IPS-NIHi7 (cell line): ENCODE results near the gene ARHGAP12.

Experiments
- DNase-seq: peaks from one replicate; pipeline ENCODE4 v3.0.0; 2012; ENCODE audit warnings: mixed read lengths; ENCODE audit errors: extremely low spot score

ARHGAP12 gene

GRCh38 chr10:31876652-31877352 lies 51.8 kb downstream of the ARHGAP12 start:
- DNase-seq, result no peak

DNA sequence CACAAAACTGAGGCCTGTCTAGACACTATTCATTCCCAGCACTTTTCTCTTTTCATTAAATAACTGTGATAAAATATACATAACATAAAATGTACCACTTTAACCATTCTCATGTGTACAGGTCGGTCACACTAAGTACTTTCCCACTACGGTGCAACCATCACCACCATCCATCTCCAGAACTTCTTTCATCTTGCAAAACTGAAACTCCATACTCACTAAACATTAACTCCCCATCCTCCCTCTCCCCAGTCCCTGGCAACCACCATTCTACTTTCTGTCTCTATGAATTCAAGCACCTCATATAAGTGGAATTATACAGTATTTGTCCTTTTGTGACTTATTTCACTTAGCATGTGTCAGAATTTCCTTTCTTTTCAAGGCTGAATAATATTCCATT lies 53.0 kb downstream of the ARHGAP12 start:
- no peak for DNase-seq

GRCh38 chr10:31873724-31874123 lies 54.9 kb downstream of the ARHGAP12 start:
- DNase-seq, result no peak

GRCh38 chr10:31871266-31872065 lies 57.2 kb downstream of the ARHGAP12 start:
- no peak for DNase-seq

- DNase-seq, result no peak
These were observed 61.0 kb downstream of the ARHGAP12 start for GRCh38 chr10:31867646-31868045.

DNA sequence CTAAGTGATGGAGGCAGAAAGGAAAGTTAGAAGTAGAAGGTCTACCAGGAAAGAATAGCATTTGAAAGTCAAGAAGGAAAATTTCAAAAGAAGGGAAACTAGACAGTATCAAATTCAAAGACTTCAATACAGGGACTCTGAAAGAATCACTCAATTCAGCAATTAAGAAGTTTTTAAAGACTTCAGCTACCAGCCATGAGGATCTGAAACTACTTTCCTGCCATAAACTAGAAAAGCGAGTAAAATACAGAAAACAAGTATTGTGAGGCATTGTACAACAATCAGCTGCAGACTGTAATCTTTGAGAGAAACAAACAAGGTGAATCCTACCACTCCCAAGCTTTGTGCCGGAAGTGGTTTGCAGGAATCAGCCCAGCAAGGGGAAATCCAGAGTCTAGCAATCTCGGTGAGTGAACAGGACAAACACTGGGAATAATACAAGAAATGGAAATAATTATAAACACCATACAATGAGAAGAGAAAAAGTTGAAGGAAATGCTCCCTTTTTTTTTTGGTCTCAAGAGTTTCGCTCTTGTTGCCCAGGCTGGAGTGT lies 62.4 kb downstream of the ARHGAP12 start:
- no peak for DNase-seq

- peak; percentile 52 for DNase-seq
These were observed 63.7 kb downstream of the ARHGAP12 start for GRCh38 chr10:31864834-31865518.

- no peak for DNase-seq
These were observed 73.6 kb downstream of the ARHGAP12 start for GRCh38 chr10:31855033-31855432.

- DNase-seq, result no peak
These were observed 75.0 kb downstream of the ARHGAP12 start for GRCh38 chr10:31853629-31854028.

- no peak for DNase-seq
These were observed 77.4 kb downstream of the ARHGAP12 start for GRCh38 chr10:31851216-31851615.

DNA sequence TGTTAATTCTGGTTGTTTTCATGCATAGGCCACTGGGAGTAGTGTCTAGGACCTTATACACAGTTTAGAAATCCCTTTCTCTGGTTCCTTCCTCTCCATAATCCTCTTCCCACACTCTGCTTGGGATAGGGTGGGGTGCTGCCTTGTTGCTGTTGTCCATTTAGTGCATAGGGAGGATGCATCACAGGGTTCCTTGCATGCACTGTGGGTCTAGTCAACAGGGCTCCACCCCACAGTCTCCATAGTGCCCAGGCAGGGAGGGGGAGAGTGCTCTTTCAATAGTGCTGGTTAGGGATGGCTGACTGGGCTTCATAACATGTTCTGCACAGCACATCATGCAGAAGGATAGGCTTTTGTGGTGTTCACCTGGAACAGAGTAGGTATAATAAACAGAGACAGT lies 81.1 kb downstream of the ARHGAP12 start:
- no peak for DNase-seq

- no peak for DNase-seq
These were observed 89.9 kb downstream of the ARHGAP12 start for GRCh38 chr10:31838709-31839108.

DNA sequence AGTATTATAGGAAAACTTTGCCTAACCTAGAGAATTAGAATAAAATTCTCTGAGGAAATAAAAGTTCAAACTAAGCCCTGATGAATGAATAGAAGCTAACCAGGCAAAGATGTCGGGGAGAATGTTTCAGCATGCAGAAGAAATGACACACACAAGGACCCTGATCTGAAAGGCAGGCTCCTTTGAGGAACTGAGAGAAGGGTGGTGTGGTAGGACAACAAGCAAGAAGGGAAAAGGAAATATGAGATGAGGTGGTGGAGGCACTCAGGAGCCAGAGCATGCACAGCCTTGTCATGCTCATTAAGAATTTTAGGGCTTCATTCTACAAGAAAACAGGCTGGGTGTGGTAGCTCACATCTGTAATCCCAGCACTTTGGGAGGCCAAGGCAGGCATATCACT lies 90.6 kb downstream of the ARHGAP12 start:
- DNase-seq, result no peak

- peak; percentile 55 for DNase-seq
These were observed 91.8 kb downstream of the ARHGAP12 start for GRCh38 chr10:31836569-31837406.

DNA sequence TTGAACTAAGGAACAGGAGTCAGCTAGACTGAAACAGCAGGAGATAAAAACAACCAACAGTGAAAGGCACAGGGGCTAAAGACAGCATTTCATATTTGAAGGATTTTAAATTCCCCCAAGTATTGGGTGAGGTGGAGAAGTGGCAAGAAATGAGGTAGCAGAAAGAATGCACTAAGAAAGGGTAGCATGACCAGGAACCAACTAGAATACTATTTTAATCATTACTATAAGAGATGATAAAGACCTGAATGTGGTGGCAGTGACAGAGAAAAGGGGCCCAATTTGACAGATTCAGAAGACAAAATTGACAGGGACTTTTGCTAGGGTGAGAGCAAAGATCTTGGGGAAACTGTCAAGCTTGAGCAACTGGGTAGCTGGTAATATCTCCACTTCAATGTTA lies 94.9 kb downstream of the ARHGAP12 start:
- no peak for DNase-seq

- no peak for DNase-seq
These were observed 96.4 kb downstream of the ARHGAP12 start for GRCh38 chr10:31832261-31832660.

- DNase-seq, result no peak
These were observed 97.7 kb downstream of the ARHGAP12 start for GRCh38 chr10:31830887-31831286.

GRCh38 chr10:31829776-31830175 lies 98.9 kb downstream of the ARHGAP12 start:
- DNase-seq, result no peak

DNA sequence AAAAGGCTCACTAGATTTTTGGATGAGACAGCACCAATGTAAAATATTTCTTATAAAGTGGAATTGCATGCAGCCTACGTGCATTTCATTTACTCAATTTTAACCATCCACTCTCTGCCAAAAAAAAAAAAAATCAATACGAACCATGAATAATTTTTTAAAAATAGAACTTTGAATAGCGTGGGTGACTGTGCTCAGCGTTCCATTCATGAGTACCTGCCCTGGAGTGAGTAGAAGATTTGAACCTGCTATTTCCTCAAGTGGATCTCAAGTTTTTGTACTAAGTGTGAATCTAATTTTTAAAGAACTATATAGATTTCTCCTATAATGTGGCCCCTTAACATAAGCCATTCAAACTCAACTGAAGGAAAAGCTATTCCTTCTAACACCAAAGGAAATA lies 105.3 kb downstream of the ARHGAP12 start:
- no peak for DNase-seq

DNA sequence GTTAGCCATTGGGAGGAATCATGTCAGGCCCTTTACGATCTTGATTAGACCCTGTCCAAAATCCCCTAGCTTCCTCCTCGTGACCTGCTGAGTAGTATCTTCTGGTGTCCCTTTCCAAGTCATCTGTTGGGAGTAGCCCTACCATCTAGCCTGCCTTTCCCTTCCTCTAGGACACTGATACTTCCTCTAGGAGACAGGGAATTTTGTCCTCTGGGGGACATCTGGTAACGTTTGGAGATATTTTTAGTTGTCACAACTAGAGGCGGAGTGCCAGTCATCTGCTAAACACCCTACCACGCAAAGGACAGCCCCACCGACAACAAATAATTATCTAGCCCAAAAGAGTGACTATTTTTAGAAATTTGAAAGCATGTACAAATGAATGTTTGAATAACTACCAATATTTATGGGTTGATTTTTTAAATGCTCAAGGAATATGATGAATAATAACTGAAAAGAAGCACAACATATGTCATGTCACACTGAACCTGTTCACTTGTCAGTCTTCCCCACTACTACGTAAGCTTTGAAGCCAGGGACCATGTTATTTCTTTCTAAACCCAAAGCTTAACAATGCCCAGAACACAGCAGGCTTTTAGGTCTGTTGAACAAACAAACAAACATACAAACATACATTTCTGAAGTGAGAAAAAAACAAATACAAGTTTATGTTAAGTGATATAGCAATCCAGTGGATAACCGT lies 105.9 kb downstream of the ARHGAP12 start:
- no peak for DNase-seq

- DNase-seq, result no peak
These were observed 106.5 kb downstream of the ARHGAP12 start for GRCh38 chr10:31822150-31822549.
